ENCODE results near the gene TAGLN3.

DNA sequence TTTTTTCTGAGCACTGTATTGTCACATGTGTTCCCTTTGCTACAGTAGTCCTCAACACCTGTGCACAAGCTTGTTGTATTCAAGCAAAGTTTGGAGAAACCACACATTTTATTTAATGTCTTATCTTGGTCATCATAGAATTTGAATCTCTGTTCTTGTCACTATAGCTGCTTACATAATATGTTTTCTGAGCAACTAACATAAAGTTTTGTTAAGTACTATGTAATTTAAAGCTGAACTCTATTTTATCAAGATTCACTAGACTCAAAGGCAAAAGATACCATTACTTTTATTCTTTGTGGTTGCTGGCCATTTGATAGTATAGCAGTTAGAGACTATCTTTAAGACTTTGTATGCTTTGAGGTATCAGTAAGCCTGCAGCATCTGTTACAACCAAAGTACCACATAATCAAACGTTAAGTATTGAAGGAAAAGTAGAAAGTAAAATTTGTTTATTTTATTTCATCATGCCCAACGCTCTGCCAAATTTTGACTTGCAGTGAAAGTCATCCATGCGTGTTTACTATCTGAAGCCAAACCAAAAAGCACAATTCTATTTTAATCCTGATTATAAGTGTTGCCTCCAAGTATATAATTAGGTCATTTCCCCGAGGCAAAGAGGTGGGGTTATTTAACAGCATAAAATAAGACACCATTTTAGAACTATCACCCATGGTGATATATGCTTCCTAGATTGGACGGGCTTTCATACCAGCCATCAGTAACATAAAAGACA is 30.2 kb upstream of the TAGLN3 start:
- TF ChIP-seq, protein P1, sequence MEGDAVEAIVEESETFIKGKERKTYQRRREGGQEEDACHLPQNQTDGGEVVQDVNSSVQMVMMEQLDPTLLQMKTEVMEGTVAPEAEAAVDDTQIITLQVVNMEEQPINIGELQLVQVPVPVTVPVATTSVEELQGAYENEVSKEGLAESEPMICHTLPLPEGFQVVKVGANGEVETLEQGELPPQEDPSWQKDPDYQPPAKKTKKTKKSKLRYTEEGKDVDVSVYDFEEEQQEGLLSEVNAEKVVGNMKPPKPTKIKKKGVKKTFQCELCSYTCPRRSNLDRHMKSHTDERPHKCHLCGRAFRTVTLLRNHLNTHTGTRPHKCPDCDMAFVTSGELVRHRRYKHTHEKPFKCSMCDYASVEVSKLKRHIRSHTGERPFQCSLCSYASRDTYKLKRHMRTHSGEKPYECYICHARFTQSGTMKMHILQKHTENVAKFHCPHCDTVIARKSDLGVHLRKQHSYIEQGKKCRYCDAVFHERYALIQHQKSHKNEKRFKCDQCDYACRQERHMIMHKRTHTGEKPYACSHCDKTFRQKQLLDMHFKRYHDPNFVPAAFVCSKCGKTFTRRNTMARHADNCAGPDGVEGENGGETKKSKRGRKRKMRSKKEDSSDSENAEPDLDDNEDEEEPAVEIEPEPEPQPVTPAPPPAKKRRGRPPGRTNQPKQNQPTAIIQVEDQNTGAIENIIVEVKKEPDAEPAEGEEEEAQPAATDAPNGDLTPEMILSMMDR (IDR thresholded peaks at IDR 0.05; ENCODE audit: extremely low read depth in 1 of 2, insufficient read depth in 1 of 2, low read depth in 1 of 2, low read length in 2 of 2), result no peak
- TF ChIP-seq EZH2 (IDR thresholded peaks at IDR 0.05; ENCODE audit: borderline replicate concordance, low read depth, low read length, severe bottlenecking) (no peak), JUN (IDR thresholded peaks at IDR 0.05; ENCODE audit: borderline replicate concordance, insufficient read depth, insufficient read length, low read depth) (no peak), POLR2A (IDR thresholded peaks at IDR 0.05; ENCODE audit: low read depth, low read length) (no peak), GATA2 (IDR thresholded peaks at IDR 0.05; ENCODE audit: insufficient read depth, insufficient read length, low read depth, low read length) (no peak), POLR2AphosphoS5 (IDR thresholded peaks at IDR 0.05; ENCODE audit: insufficient read depth, low read depth, low read length) (no peak), FOS (IDR thresholded peaks at IDR 0.05; ENCODE audit: borderline replicate concordance, insufficient read depth, low read length) (no peak), MYC (IDR thresholded peaks at IDR 0.05; ENCODE audit: low read depth, low read length) (no peak)
- TF ChIP-seq, protein P2, sequence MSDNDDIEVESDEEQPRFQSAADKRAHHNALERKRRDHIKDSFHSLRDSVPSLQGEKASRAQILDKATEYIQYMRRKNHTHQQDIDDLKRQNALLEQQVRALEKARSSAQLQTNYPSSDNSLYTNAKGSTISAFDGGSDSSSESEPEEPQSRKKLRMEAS (IDR thresholded peaks at IDR 0.05; ENCODE audit: insufficient read depth, insufficient read length), result no peak

Data from endothelial cell of umbilical vein (primary cell).